Neural crest cell (in vitro differentiated cells): ENCODE measurements around the gene ADAMTS18. TPM values are rescaled to one million over a fixed set of nuclear protein-coding genes. Genes with fewer than 3 reads are reported as not detected.
A peak's percentile ranks its signal among the peaks of the same experiment; 100 is the strongest.

Source experiments
- DNase-seq: peaks from one replicate; pipeline ENCODE4 v3.0.0; 2021; ENCODE audit warnings: low read depth, mixed read lengths, low spot score
- H3K27ac Mint-ChIP-seq: one replicate; pipeline ENCODE4 v1.8.0; 2021; ENCODE audit warnings: mild to moderate bottlenecking, mixed read lengths; ENCODE audit not compliant: unreplicated experiment
- H3K27me3 Mint-ChIP-seq: 2 replicates; pipeline ENCODE4 v1.8.0; 2021; ENCODE audit warnings: low read depth, mild to moderate bottlenecking, mixed read lengths
- H3K36me3 Mint-ChIP-seq: 2 replicates; pipeline ENCODE4 v1.8.0; 2021; ENCODE audit warnings: low read depth, mild to moderate bottlenecking, mixed read lengths
- H3K4me1 Mint-ChIP-seq: 2 replicates; pipeline ENCODE4 v1.8.0; 2021; ENCODE audit warnings: mixed read lengths
- H3K4me3 Mint-ChIP-seq: one replicate; pipeline ENCODE4 v1.8.0; 2021; ENCODE audit warnings: mild to moderate bottlenecking, mixed read lengths
- H3K9me3 Mint-ChIP-seq: 2 replicates; pipeline ENCODE4 v1.8.0; 2021; ENCODE audit warnings: mixed read lengths
- long read RNA-seq: library from polyadenylated mRNA; unstranded; transcript quantifications from one replicate; pipeline ENCODE4 v2.0.0, GENCODE V29; 2020
- total RNA-seq: library from RNA; stranded (reverse); gene quantifications from 2 replicates; pipeline ENCODE4 v1.2.1, GENCODE V29; 2021
- TF ChIP-seq, protein P1 (sequence below): fragments of 200-600 bp; sonication (generic); conservative IDR thresholded peaks from 2 replicates; pipeline ENCODE4 v1.5.0; 2021; ENCODE audit warnings: antibody characterized with exemption, mild to moderate bottlenecking

ADAMTS18 gene, protein sequence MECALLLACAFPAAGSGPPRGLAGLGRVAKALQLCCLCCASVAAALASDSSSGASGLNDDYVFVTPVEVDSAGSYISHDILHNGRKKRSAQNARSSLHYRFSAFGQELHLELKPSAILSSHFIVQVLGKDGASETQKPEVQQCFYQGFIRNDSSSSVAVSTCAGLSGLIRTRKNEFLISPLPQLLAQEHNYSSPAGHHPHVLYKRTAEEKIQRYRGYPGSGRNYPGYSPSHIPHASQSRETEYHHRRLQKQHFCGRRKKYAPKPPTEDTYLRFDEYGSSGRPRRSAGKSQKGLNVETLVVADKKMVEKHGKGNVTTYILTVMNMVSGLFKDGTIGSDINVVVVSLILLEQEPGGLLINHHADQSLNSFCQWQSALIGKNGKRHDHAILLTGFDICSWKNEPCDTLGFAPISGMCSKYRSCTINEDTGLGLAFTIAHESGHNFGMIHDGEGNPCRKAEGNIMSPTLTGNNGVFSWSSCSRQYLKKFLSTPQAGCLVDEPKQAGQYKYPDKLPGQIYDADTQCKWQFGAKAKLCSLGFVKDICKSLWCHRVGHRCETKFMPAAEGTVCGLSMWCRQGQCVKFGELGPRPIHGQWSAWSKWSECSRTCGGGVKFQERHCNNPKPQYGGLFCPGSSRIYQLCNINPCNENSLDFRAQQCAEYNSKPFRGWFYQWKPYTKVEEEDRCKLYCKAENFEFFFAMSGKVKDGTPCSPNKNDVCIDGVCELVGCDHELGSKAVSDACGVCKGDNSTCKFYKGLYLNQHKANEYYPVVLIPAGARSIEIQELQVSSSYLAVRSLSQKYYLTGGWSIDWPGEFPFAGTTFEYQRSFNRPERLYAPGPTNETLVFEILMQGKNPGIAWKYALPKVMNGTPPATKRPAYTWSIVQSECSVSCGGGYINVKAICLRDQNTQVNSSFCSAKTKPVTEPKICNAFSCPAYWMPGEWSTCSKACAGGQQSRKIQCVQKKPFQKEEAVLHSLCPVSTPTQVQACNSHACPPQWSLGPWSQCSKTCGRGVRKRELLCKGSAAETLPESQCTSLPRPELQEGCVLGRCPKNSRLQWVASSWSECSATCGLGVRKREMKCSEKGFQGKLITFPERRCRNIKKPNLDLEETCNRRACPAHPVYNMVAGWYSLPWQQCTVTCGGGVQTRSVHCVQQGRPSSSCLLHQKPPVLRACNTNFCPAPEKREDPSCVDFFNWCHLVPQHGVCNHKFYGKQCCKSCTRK (N-terminal part only)
- total RNA-seq, result 0.12 TPM in 1 of 2 replicates, not detected in the other
- long read RNA-seq, result 0 reads

DNA sequence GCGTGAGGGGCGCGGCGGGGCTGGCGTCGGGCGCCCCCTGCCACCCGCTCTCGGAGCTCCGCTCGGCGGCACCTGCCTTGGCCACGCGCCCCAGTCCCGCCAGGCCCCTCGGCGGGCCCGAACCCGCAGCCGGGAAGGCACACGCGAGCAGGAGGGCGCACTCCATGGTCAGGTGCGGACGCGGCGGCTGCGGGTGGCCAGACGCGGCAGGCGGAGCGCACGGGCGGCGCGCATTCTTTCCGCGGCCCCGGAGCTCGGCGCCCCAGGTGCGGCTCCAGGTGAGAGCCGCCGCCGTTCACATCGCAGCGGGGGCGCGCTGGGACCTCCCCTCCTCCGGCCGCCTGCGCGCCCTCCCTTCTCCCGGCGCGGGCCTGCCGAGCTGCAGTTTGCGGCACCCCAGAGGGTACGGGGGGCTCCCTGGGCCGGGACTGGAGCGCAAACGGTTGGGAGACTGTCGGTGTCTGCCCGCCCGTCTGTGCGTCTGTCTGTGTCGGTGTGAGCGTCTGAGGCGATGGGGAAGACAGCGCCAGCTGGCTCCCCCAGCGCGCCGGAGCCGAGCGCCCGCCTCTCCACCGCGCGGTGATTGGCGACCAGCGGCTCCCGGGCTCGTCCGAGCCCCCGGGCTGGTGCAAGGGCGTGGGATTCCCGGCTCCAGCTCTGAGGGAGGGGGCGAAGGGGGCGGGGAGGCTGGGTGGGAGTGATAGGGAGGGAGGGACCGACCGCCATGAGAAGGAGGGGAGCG lies at the start of gene ADAMTS18:
ADAMTS18 (minus strand) TSS at position 505 of the 742 bp plus-strand sequence; CDS start at position 166, 339 bp downstream.
- H3K27me3 Mint-ChIP-seq, result peaks cover 91% of the 10 kb centered on the region
- TF ChIP-seq, protein P1, sequence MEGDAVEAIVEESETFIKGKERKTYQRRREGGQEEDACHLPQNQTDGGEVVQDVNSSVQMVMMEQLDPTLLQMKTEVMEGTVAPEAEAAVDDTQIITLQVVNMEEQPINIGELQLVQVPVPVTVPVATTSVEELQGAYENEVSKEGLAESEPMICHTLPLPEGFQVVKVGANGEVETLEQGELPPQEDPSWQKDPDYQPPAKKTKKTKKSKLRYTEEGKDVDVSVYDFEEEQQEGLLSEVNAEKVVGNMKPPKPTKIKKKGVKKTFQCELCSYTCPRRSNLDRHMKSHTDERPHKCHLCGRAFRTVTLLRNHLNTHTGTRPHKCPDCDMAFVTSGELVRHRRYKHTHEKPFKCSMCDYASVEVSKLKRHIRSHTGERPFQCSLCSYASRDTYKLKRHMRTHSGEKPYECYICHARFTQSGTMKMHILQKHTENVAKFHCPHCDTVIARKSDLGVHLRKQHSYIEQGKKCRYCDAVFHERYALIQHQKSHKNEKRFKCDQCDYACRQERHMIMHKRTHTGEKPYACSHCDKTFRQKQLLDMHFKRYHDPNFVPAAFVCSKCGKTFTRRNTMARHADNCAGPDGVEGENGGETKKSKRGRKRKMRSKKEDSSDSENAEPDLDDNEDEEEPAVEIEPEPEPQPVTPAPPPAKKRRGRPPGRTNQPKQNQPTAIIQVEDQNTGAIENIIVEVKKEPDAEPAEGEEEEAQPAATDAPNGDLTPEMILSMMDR, result no peak
- H3K4me3 Mint-ChIP-seq, result peak within 1 kb of the TSS; percentile 32
- no peaks in the 10 kb centered on the region for H3K9me3 Mint-ChIP-seq
- H3K4me1 Mint-ChIP-seq, result peaks cover 11% of the 10 kb centered on the region
- no peaks in the 10 kb centered on the region for H3K36me3 Mint-ChIP-seq
- no peak within 1 kb of the TSS for H3K27ac Mint-ChIP-seq
- no peak for DNase-seq

DNA sequence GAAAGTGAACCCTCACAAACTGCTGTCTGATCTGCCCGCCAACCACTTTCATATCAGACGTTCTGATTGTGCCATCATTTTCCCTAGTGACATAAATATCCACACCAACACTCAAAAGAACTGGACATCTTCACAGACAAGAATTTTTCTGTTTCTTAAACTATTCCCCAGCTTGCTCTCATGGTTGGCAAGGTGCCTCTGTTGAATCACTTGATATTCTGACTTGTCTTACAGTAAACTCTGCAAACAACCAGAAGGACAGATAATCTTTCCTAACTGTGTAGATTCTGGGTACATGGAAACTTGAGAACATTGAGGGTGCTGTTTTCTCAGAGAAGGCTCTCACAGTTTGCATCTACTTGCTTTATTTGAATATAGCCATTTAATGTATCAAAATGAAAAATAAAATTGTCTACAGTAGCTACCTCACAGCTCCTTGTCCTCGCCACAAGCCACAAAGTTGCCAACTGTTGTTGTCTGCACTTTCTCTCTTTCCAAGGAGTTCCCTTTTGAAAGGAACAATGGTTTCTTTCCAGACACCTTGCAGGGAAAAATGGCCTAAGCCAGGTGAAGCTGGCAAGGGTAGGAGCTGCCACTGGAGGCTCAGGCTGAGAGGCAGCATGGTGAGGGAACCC lies 46.0 kb upstream of the ADAMTS18 start:
- TF ChIP-seq, protein P1, result no peak
- Mint-ChIP-seq H3K27ac (no peak overlapping the region), H3K4me3 (no peak overlapping the region), H3K36me3 (no peaks in the 10 kb centered on the region), H3K27me3 (peaks cover 8% of the 10 kb centered on the region), H3K9me3 (peaks cover 2% of the 10 kb centered on the region), H3K4me1 (peaks cover 9% of the 10 kb centered on the region)
- no peak for DNase-seq

DNA sequence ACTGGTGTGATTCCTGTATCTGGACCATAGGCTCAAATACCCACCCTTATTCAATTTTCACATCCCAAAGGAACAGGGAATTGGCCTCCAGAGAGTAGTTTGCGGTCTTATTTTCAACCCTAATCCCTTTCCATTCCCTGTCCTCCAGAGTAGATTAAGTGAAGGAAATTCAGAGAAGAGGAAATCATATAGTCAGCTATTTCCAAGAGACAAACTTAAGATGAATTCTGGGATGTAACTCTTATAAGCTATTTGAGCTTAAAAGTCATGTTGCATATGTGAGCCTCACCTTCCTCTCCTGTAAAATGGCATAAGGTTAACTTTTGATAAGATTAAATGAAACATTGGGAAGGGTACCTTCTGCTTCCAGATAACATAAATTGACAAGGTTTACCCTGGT lies 37.4 kb upstream of the ADAMTS18 start:
- no peaks in the 10 kb centered on the region for H3K4me1 Mint-ChIP-seq
- peaks cover 11% of the 10 kb centered on the region for H3K27me3 Mint-ChIP-seq
- TF ChIP-seq, protein P1, result no peak
- peaks cover 2% of the 10 kb centered on the region for H3K9me3 Mint-ChIP-seq
- H3K27ac Mint-ChIP-seq, result no peak overlapping the region
- no peaks in the 10 kb centered on the region for H3K36me3 Mint-ChIP-seq
- no peak for DNase-seq
- no peak overlapping the region for H3K4me3 Mint-ChIP-seq

DNA sequence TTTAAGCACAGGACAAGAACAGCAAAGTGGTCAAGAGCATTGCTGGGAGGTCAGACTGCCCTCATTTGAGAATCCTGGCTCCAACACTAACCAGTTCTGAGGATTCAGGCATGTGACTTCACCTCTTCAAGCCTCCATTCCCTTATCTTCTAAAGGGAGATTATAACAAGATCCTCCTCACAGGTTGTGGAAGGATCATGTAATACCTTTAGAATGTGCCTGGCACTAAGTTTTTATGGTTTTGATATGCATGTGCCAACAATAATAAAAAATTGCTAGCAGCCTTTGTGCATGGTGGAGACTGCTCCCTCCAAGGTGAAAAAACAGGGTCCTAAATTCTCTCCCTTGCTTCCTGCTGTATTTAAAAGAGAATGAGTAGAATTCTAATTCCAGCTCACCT lies 36.0 kb upstream of the ADAMTS18 start:
- Mint-ChIP-seq H3K27ac (no peak overlapping the region), H3K36me3 (no peaks in the 10 kb centered on the region), H3K4me3 (no peak overlapping the region), H3K4me1 (no peaks in the 10 kb centered on the region), H3K9me3 (peaks cover 2% of the 10 kb centered on the region), H3K27me3 (peaks cover 11% of the 10 kb centered on the region)
- DNase-seq, result no peak
- TF ChIP-seq, protein P1, result no peak
